Mesodermal cell (in vitro differentiated cells): ENCODE measurements around the gene LOXL3.

ENCODE experiments used
- H3K27ac ChIP-seq: 2 replicates; pipeline ENCODE4 v1.7.0; 2013; ENCODE audit warnings: mild to moderate bottlenecking, low read depth, low read length, moderate library complexity; ENCODE audit not compliant: severe bottlenecking
- H3K36me3 ChIP-seq: 2 replicates; pipeline ENCODE4 v1.7.1; 2013; ENCODE audit warnings: mild to moderate bottlenecking, low read length, moderate library complexity; ENCODE audit not compliant: control insufficient read depth, insufficient read depth
- H3K4me1 ChIP-seq: one replicate; pipeline ENCODE4 v1.7.1; 2013; ENCODE audit warnings: mild to moderate bottlenecking, low read length; ENCODE audit not compliant: insufficient read depth, control insufficient read depth, poor library complexity, severe bottlenecking
- H3K4me3 ChIP-seq: 2 replicates; pipeline ENCODE4 v1.7.0; 2013; ENCODE audit warnings: low read length, control low read depth, mild to moderate bottlenecking; ENCODE audit not compliant: insufficient read depth, poor library complexity, severe bottlenecking; ENCODE audit errors: extremely low read depth
- H3K9me3 ChIP-seq: 2 replicates; pipeline ENCODE4 v1.7.1; 2013; ENCODE audit warnings: mild to moderate bottlenecking, low read length, moderate library complexity; ENCODE audit not compliant: control insufficient read depth
- WGBS, 2 experiments: methylation state at CpG; one replicate each; pipeline ENCODE4 v1.1.5; 2013; ENCODE audit warnings: missing lambda C conversion rate in 2 of 2; ENCODE audit not compliant: insufficient coverage in 2 of 2; 5-methylcytosine and 5-hydroxymethylcytosine counted together

Gene LOXL3

GRCh38 chr2:74585406-74586185 lies 31.9 kb upstream of the LOXL3 start:
- Histone ChIP-seq H3K9me3 (no peaks in the 10 kb centered on the region), H3K4me1 (peaks cover 15% of the 10 kb centered on the region), H3K4me3 (no peak overlapping the region), H3K36me3 (no peaks in the 10 kb centered on the region), H3K27ac (no peak overlapping the region)
- WGBS, 2 experiments = 84 to 100% methylated on average over 1 to 3 of the region's 4 CpGs

DNA sequence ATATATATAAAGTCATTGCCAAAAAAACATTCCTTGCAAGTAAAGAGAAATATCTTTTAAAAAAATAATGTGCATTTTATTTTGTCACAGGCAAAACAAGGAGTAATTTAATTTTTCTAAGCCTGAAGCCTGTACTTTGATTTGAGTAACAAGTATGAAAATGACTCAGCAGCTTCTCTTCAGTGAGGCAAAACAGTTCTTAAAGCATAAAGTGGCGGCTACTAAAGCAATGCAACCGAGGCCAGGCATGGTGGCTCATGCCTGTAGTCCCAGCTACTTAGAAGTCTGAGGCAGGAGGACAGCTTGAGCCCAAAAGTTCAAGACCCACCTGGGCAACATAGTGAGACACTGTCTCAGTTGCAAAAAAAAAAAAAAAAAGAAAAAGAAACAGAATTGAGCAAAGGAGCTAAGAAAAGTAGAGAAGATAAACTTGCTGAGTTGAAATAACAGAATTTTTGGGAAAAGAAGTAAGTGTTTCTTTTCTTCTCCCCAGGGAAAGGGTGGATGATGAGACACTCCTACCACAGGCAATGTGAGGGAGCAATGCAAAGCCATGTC lies 30.4 kb upstream of the LOXL3 start:
- WGBS, 2 experiments = 63 to 65% methylated on average over 2 of the region's 2 CpGs
- Histone ChIP-seq H3K36me3 (no peaks in the 10 kb centered on the region), H3K4me1 (peaks cover 15% of the 10 kb centered on the region), H3K4me3 (no peak overlapping the region), H3K27ac (peak overlapping the region; percentile 83), H3K9me3 (no peaks in the 10 kb centered on the region)

DNA sequence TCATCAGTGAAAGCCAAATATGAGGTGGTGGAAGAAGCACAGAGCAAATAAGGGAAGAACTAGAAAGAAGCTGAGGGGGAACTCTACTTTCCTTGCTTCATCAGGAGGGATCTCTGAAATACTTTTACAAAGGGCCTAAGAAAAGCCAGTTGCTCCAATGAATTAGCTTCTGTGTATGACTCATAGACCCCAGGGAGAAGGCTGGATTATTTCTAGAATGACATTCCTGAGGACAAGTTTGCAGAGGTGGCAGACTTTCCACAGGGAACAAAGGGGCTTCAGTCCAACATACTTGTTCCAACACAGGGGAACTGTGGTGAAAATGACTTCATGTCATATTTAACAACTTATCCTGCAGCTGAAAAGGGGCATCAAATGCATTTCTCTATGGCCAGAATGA lies 29.8 kb upstream of the LOXL3 start:
- no peaks in the 10 kb centered on the region for H3K36me3 ChIP-seq
- peak overlapping the region; percentile 83 for H3K27ac ChIP-seq

GRCh38 chr2:74582184-74582583 lies 28.4 kb upstream of the LOXL3 start:
- WGBS, 2 experiments = no CpG with 5 or more reads among the region's 2 CpGs
- H3K36me3 ChIP-seq = no peaks in the 10 kb centered on the region
- no peaks in the 10 kb centered on the region for H3K9me3 ChIP-seq
- H3K4me1 ChIP-seq = peaks cover 15% of the 10 kb centered on the region
- H3K27ac ChIP-seq = no peak overlapping the region
- H3K4me3 ChIP-seq = no peak overlapping the region

More for the DNA sequence above, 29.8 kb upstream of the LOXL3 start:
- H3K9me3 ChIP-seq = no peaks in the 10 kb centered on the region
- H3K4me1 ChIP-seq = peaks cover 15% of the 10 kb centered on the region
- no peak overlapping the region for H3K4me3 ChIP-seq

DNA sequence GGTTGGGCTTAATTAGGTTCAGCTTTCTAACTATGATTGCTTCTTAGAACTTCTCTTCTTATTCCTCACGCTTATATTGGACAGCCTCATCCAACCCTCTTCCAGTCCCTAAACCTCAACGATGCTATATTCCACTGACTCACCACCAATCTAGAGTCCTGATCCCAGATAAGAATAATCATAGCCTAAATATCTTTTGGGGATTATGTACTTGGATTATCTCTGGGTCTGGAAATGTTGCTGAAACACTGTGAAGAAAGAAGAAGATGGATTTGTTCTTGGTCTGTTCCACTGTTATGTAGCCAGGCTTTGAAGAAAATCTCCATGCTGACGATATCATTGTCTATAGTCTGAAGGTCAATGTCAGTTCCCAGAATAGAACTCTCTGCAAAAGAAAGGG lies 27.7 kb upstream of the LOXL3 start:
- Histone ChIP-seq H3K9me3 (no peaks in the 10 kb centered on the region), H3K4me1 (peaks cover 18% of the 10 kb centered on the region), H3K36me3 (no peaks in the 10 kb centered on the region), H3K4me3 (no peak overlapping the region), H3K27ac (no peak overlapping the region)
- 94% methylated on average over 2 of the region's 3 CpGs; no CpG with 5 or more reads in 1 of the 2 experiments for WGBS, 2 experiments

- Histone ChIP-seq H3K4me3 (no peak overlapping the region), H3K36me3 (no peaks in the 10 kb centered on the region), H3K4me1 (peaks cover 11% of the 10 kb centered on the region), H3K9me3 (no peaks in the 10 kb centered on the region), H3K27ac (no peak overlapping the region)
- WGBS, 2 experiments = 96 to 100% methylated on average over 2 of the region's 3 CpGs
Measured at GRCh38 chr2:74578408-74578807, 24.7 kb upstream of the LOXL3 start.

DNA sequence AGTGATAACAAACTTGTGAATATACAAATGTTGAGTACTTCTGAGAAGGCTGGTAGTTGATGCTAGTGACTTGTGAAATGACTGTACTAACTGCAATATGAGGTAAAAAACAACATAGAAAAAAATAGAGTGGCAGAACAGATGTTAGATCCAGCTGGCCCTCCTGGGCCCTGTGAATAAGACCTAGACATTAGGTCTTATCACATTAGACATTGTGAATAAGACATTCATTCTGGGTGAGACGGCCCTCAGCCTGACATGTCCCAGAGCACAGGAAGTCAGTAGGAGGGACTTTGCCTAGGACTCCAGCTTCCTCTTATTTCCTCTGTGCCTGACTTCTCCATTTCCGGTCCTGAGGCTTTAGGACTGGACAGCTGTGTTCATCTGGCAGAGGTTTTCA lies 23.7 kb upstream of the LOXL3 start:
- H3K27ac ChIP-seq = no peak overlapping the region
- H3K9me3 ChIP-seq = no peaks in the 10 kb centered on the region
- peaks cover 7% of the 10 kb centered on the region for H3K4me1 ChIP-seq
- no peaks in the 10 kb centered on the region for H3K36me3 ChIP-seq
- 90 to 100% methylated on average over 1 of the region's 2 CpGs for WGBS, 2 experiments
- no peak overlapping the region for H3K4me3 ChIP-seq

GRCh38 chr2:74576863-74577229 lies 23.1 kb upstream of the LOXL3 start:
- H3K36me3 ChIP-seq = no peaks in the 10 kb centered on the region
- H3K9me3 ChIP-seq = no peaks in the 10 kb centered on the region
- H3K4me3 ChIP-seq = no peak overlapping the region
- peaks cover 7% of the 10 kb centered on the region for H3K4me1 ChIP-seq
- no CpG with 5 or more reads among the region's 1 CpG for WGBS, 2 experiments
- H3K27ac ChIP-seq = no peak overlapping the region

- peaks cover 7% of the 10 kb centered on the region for H3K4me1 ChIP-seq
- H3K9me3 ChIP-seq = no peaks in the 10 kb centered on the region
- H3K36me3 ChIP-seq = no peaks in the 10 kb centered on the region
- 96 to 97% methylated on average over 3 to 4 of the region's 7 CpGs for WGBS, 2 experiments
- H3K27ac ChIP-seq = no peak overlapping the region
- no peak overlapping the region for H3K4me3 ChIP-seq
Measured at GRCh38 chr2:74576211-74576862, 22.6 kb upstream of the LOXL3 start.

DNA sequence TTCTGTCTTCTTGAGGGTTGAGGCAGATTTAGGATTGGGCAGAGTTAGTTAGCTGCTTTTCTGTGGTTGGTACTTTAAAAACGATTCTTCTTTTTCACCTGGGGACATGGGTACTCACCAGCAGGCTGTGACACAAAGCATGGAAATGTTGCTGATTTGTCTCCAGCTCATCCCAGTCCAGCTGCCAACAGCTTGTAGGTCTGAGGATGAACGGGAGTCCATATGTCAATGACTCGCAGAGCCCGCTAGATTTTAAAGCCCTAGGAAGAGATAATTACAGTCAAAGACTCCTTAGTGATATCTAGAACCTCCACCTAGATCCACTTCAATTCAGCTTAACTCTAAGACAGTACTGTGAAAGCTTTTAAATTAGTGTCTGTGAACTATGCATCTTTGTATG lies 21.6 kb upstream of the LOXL3 start:
- no peaks in the 10 kb centered on the region for H3K36me3 ChIP-seq
- no peak overlapping the region for H3K4me3 ChIP-seq
- WGBS, 2 experiments = 82 to 92% methylated on average over 2 to 3 of the region's 4 CpGs
- H3K4me1 ChIP-seq = peaks cover 7% of the 10 kb centered on the region
- no peak overlapping the region for H3K27ac ChIP-seq
- no peaks in the 10 kb centered on the region for H3K9me3 ChIP-seq
